ENCODE results near the gene CBX5. TPM values are rescaled to one million over a fixed set of nuclear protein-coding genes. Genes with fewer than 3 reads are reported as not detected.

CBX5 gene
- total RNA-seq, 1 donor from 2014 or later, result 44.1 TPM

GRCh38 chr12:54280468-54281260, 742 bp upstream of the CBX5 start, which contains the start of gene HNRNPA1:
HNRNPA1 (plus strand) TSS chr12:54280726; CDS start chr12:54280808, 82 bp downstream.
- Histone ChIP-seq H3K27ac (replicated peaks) (peak within 1 kb of the TSS; percentile 93), H3K4me3 (peak within 1 kb of the TSS; percentile 81), H3K27me3 (ENCODE audit: low read depth) (no peaks in the 10 kb centered on the region), H3K4me1 (peaks cover 74% of the 10 kb centered on the region), H3K9me3 (replicated peaks) (no peaks in the 10 kb centered on the region), H3K36me3 (peaks cover 39% of the 10 kb centered on the region)
- TF ChIP-seq, protein P1, sequence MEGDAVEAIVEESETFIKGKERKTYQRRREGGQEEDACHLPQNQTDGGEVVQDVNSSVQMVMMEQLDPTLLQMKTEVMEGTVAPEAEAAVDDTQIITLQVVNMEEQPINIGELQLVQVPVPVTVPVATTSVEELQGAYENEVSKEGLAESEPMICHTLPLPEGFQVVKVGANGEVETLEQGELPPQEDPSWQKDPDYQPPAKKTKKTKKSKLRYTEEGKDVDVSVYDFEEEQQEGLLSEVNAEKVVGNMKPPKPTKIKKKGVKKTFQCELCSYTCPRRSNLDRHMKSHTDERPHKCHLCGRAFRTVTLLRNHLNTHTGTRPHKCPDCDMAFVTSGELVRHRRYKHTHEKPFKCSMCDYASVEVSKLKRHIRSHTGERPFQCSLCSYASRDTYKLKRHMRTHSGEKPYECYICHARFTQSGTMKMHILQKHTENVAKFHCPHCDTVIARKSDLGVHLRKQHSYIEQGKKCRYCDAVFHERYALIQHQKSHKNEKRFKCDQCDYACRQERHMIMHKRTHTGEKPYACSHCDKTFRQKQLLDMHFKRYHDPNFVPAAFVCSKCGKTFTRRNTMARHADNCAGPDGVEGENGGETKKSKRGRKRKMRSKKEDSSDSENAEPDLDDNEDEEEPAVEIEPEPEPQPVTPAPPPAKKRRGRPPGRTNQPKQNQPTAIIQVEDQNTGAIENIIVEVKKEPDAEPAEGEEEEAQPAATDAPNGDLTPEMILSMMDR (IDR thresholded peaks at IDR 0.05; ENCODE audit: borderline replicate concordance), result no peak
- peak; percentile 92 for DNase-seq
- intact Hi-C loops (cut with micrococcal nuclease), result no loop called here

GRCh38 chr12:54279227-54279631, 693 bp downstream of the CBX5 start:
- peak overlapping the region; percentile 81 for H3K4me3 ChIP-seq
- H3K36me3 ChIP-seq, result peaks cover 29% of the 10 kb centered on the region
- no peaks in the 10 kb centered on the region for H3K9me3 ChIP-seq (replicated peaks)
- TF ChIP-seq, protein P1 (IDR thresholded peaks at IDR 0.05; ENCODE audit: borderline replicate concordance), result no peak
- peak overlapping the region; percentile 93 for H3K27ac ChIP-seq (replicated peaks)
- no peaks in the 10 kb centered on the region for H3K27me3 ChIP-seq (ENCODE audit: low read depth)
- no peak for DNase-seq
- intact Hi-C loops (cut with micrococcal nuclease), result no loop called here
- peaks cover 61% of the 10 kb centered on the region for H3K4me1 ChIP-seq

GRCh38 chr12:54277823-54278276, 2.1 kb downstream of the CBX5 start:
- Histone ChIP-seq H3K4me1 (peaks cover 60% of the 10 kb centered on the region), H3K27me3 (ENCODE audit: low read depth) (no peaks in the 10 kb centered on the region), H3K36me3 (peaks cover 28% of the 10 kb centered on the region), H3K27ac (replicated peaks) (peak overlapping the region; percentile 93), H3K4me3 (peak overlapping the region; percentile 81), H3K9me3 (replicated peaks) (no peaks in the 10 kb centered on the region)
- DNase-seq, result no peak
- intact Hi-C loops (cut with micrococcal nuclease), result no loop called here
- TF ChIP-seq, protein P1 (IDR thresholded peaks at IDR 0.05; ENCODE audit: borderline replicate concordance), result no peak

DNA sequence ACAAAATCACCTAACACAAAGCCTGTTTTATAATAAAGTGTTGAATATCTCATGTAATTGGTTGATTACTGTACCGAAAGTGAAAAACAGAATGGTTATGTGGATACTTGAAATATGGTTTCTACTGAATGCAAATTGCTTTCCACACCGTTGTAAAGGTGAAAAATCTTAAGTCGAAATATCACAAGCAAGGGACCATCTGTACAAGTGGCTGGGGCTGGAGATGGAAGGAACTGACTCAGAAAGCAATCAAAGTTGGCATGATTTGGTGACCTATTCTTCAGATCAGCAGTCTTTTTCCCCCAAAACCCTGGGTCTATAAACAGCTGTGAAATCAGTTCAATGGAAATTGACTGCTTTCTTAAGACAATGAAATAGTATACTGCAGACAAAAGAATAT, 3.6 kb downstream of the CBX5 start:
- H3K27me3 ChIP-seq (ENCODE audit: low read depth), result no peaks in the 10 kb centered on the region
- H3K27ac ChIP-seq (replicated peaks), result no peak overlapping the region
- TF ChIP-seq, protein P1 (IDR thresholded peaks at IDR 0.05; ENCODE audit: borderline replicate concordance), result no peak
- H3K4me3 ChIP-seq, result no peak overlapping the region
- no peaks in the 10 kb centered on the region for H3K9me3 ChIP-seq (replicated peaks)
- intact Hi-C loops (cut with micrococcal nuclease), result no loop called here
- DNase-seq, result no peak
- peaks cover 53% of the 10 kb centered on the region for H3K4me1 ChIP-seq
- H3K36me3 ChIP-seq, result peaks cover 13% of the 10 kb centered on the region

GRCh38 chr12:54273981-54274380, 5.9 kb downstream of the CBX5 start:
- H3K27ac ChIP-seq (replicated peaks), result peak overlapping the region; percentile 43
- TF ChIP-seq, protein P1 (IDR thresholded peaks at IDR 0.05; ENCODE audit: borderline replicate concordance), result no peak

More at GRCh38 chr12:54273981-54274380, 5.9 kb downstream of the CBX5 start:
- no peak for DNase-seq
- intact Hi-C loops (cut with micrococcal nuclease), result no loop called here
- H3K4me3 ChIP-seq, result no peak overlapping the region
- no peaks in the 10 kb centered on the region for H3K27me3 ChIP-seq (ENCODE audit: low read depth)
- H3K4me1 ChIP-seq, result peaks cover 43% of the 10 kb centered on the region
- peaks cover 12% of the 10 kb centered on the region for H3K36me3 ChIP-seq
- no peaks in the 10 kb centered on the region for H3K9me3 ChIP-seq (replicated peaks)

Measured in left ventricle myocardium inferior (tissue), 1 donor.